Astrocyte of the cerebellum (primary cell): ENCODE results near the gene RNF227.
"Not testable (repeated sequence)": the region's sequence is repeated elsewhere in the genome, so short reads cannot be mapped to it uniquely, and the experiment has no call there.

Source experiments
- DNase-seq: peaks from one replicate; pipeline ENCODE4 v3.0.0-alpha.2; 2011; ENCODE audit warnings: low read depth
- H3K4me3 ChIP-seq: 2 replicates; pipeline ENCODE4 v1.5.1; 2011; ENCODE audit warnings: mild to moderate bottlenecking, low read depth, low read length, moderate library complexity
- in situ Hi-C: cut with HindIII; loops from 2 replicates; pipeline ENCODE4 v1.10.0; 2017; ENCODE audit warnings: low sequenced_read_pairs
- TF ChIP-seq, protein P1 (sequence below): IDR thresholded peaks from 2 replicates; pipeline ENCODE4 v1.5.1; 2012; ENCODE audit warnings: low read length, low read depth, moderate library complexity, mild to moderate bottlenecking; ENCODE audit errors: missing control alignments

The RNF227 gene

DNA sequence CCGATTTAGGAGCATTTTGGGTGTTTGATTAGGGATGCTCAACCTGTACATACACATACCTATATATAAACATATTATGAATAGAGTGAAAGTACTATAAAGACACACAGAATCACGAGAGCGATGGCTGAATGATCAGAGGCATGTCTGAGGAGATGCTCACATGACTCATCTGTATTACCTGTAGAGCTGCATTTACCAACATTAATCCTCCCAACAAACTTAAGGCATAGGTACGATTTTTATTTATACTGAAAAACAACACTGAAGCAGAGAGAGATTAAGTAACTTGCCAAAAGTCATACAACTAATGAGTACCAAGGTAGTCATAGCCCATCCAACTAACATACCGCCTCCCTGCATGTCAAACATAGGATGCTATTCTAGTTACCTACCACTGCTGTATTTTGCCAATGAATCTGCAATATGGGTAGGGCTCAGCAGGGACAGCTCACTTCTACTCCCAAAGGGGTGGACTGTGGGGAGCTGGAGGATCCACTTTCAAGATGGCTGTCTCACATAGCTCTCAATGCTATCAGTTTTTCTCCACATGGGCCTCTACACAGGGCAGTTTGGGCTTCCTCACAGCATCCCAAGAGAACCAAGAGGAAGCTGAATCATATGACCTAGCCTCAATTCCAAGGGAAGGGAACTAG, 51.0 kb downstream of the RNF227 start:
- TF ChIP-seq, protein P1, sequence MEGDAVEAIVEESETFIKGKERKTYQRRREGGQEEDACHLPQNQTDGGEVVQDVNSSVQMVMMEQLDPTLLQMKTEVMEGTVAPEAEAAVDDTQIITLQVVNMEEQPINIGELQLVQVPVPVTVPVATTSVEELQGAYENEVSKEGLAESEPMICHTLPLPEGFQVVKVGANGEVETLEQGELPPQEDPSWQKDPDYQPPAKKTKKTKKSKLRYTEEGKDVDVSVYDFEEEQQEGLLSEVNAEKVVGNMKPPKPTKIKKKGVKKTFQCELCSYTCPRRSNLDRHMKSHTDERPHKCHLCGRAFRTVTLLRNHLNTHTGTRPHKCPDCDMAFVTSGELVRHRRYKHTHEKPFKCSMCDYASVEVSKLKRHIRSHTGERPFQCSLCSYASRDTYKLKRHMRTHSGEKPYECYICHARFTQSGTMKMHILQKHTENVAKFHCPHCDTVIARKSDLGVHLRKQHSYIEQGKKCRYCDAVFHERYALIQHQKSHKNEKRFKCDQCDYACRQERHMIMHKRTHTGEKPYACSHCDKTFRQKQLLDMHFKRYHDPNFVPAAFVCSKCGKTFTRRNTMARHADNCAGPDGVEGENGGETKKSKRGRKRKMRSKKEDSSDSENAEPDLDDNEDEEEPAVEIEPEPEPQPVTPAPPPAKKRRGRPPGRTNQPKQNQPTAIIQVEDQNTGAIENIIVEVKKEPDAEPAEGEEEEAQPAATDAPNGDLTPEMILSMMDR, result no peak
- in situ Hi-C loops, result no loop called here
- no peak for DNase-seq
- no peak overlapping the region for H3K4me3 ChIP-seq

DNA sequence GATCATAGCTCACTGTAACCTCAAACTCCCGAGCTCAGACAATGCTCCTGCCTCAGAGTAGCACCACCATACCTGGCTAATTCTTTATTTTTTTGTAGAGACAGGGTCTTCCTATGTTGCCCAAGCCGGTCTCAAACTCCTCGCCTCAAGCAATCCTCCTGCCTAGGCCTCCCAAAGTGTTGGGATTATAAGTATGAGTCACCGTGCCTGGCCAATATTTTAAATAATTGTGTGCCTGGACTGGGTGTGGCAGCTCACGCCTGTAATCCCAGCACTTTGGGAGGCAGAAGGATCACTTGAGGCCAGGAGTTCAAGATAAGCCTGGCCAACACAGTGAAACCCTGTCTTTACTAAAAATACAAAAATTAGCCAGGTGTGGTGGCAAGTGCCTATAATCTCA, 51.7 kb downstream of the RNF227 start:
- DNase-seq, H3K4me3 ChIP-seq, in situ Hi-C loops: not testable (repeated sequence)
